WTC11 (cell line): Measurements from ENCODE around the gene SLC25A26. TPM values are rescaled to one million over a fixed set of nuclear protein-coding genes. Genes with fewer than 3 reads are reported as not detected.

Experiments used
- ATAC-seq: fragments of 200-7000 bp; cut with Tn5 transposase; 2 replicates; pipeline ENCODE4 v1.10.0; 2021; ENCODE audit warnings: mild to moderate bottlenecking, moderate library complexity
- CTCF ChIA-PET: fragments of 300-600 bp; sonication (Branson Sonifier 250); formaldehyde crosslinking; loops from one replicate; lab custom pipeline; 2021; ENCODE audit warnings: antibody characterized with exemption; lab: Charles Lee
- POLR2A ChIA-PET: fragments of 350-600 bp; sonication (Branson Sonifier 250); formaldehyde crosslinking; loops from one replicate; lab custom pipeline; 2021; ENCODE audit warnings: antibody characterized with exemption; lab: Charles Lee
- DNase-seq: peaks from one replicate; pipeline ENCODE4 v3.0.0; 2021; ENCODE audit warnings: low spot score
- H3K27ac Mint-ChIP-seq: 2 replicates; pipeline ENCODE4 v1.8.0; 2021; ENCODE audit warnings: mixed read lengths
- H3K27me3 Mint-ChIP-seq: 2 replicates; pipeline ENCODE4 v1.8.0; 2021; ENCODE audit warnings: low read depth, mild to moderate bottlenecking, moderate library complexity, mixed read lengths
- H3K36me3 Mint-ChIP-seq: 2 replicates; pipeline ENCODE4 v1.8.0; 2021; ENCODE audit warnings: mixed read lengths
- H3K4me1 Mint-ChIP-seq: 2 replicates; pipeline ENCODE4 v1.8.0; 2022; ENCODE audit warnings: mixed read lengths
- H3K4me3 Mint-ChIP-seq: 2 replicates; pipeline ENCODE4 v1.8.0; 2021; ENCODE audit warnings: mild to moderate bottlenecking, moderate library complexity, mixed read lengths
- H3K9me3 Mint-ChIP-seq: 2 replicates; pipeline ENCODE4 v1.8.0; 2021; ENCODE audit warnings: mixed read lengths
- ATF1 ChIP-seq: sonication (generic); formaldehyde crosslinking; IDR thresholded peaks from 2 replicates; pipeline ENCODE4 v1.8.1; 2023; ENCODE audit warnings: mild to moderate bottlenecking, moderate library complexity, missing genetic modification reagents
- GRHL2 ChIP-seq: fragments of 250-450 bp; sonication (Bioruptor Pico); IDR thresholded peaks from 2 replicates; pipeline ENCODE4 v1.8.0; 2022; ENCODE audit warnings: mild to moderate bottlenecking, moderate library complexity; ENCODE audit not compliant: insufficient replicate concordance, severe bottlenecking
- IRF2 ChIP-seq: sonication (generic); formaldehyde crosslinking; IDR thresholded peaks from 2 replicates; pipeline ENCODE4 v1.8.0; 2022; ENCODE audit warnings: low read depth, missing genetic modification reagents, borderline replicate concordance
- MAX ChIP-seq: sonication (generic); formaldehyde crosslinking; IDR thresholded peaks from 2 replicates; pipeline ENCODE4 v1.8.0; 2022; ENCODE audit warnings: mild to moderate bottlenecking, missing genetic modification reagents
- RELA ChIP-seq: sonication (generic); formaldehyde crosslinking; IDR thresholded peaks from 2 replicates; pipeline ENCODE4 v1.8.1; 2022; ENCODE audit warnings: missing genetic modification reagents, mild to moderate bottlenecking, borderline replicate concordance
- ZNF121 ChIP-seq: sonication (generic); formaldehyde crosslinking; IDR thresholded peaks from 2 replicates; pipeline ENCODE4 v1.8.0; 2023; ENCODE audit warnings: missing genetic modification reagents
- ZNF138 ChIP-seq: sonication (generic); formaldehyde crosslinking; conservative IDR thresholded peaks from 2 replicates; pipeline ENCODE4 v1.8.1; 2022; ENCODE audit warnings: mild to moderate bottlenecking, moderate library complexity, missing genetic modification reagents
- ZNF281 ChIP-seq: sonication (generic); formaldehyde crosslinking; IDR thresholded peaks from 2 replicates; pipeline ENCODE4 v1.8.0; 2023; ENCODE audit warnings: mild to moderate bottlenecking, missing genetic modification reagents
- ZNF416 ChIP-seq: fragments of 250-450 bp; sonication (Bioruptor Pico); IDR thresholded peaks from 2 replicates; pipeline ENCODE4 v1.9.0; 2021; ENCODE audit warnings: mild to moderate bottlenecking, inconsistent platforms
- total RNA-seq: library from RNA; stranded (reverse); gene quantifications from 3 replicates; pipeline ENCODE4 v1.2.3, GENCODE V29; 2021
- TF ChIP-seq, protein P1 (sequence below): sonication (generic); formaldehyde crosslinking; IDR thresholded peaks from 2 replicates; pipeline ENCODE4 v1.8.0; 2022; ENCODE audit warnings: mild to moderate bottlenecking, missing genetic modification reagents
- TF ChIP-seq, protein P2 (sequence below): sonication (generic); formaldehyde crosslinking; IDR thresholded peaks from 2 replicates; pipeline ENCODE4 v1.8.1; 2023; ENCODE audit warnings: mild to moderate bottlenecking, moderate library complexity, missing genetic modification reagents
- TF ChIP-seq, protein P3 (sequence below): fragments of 250-450 bp; sonication (Bioruptor Pico); IDR thresholded peaks from 2 replicates; pipeline ENCODE4 v2.1.2; 2022; ENCODE audit warnings: mild to moderate bottlenecking, moderate library complexity
- TF ChIP-seq, protein P4 (sequence below): sonication (generic); formaldehyde crosslinking; IDR thresholded peaks from 2 replicates; pipeline ENCODE4 v1.8.1; 2022; ENCODE audit warnings: mild to moderate bottlenecking, moderate library complexity, missing genetic modification reagents
- TF ChIP-seq, protein P5 (sequence below): sonication (generic); formaldehyde crosslinking; IDR thresholded peaks from 2 replicates; pipeline ENCODE4 v1.8.0; 2023; ENCODE audit warnings: missing genetic modification reagents

The SLC25A26 gene
- total RNA-seq, 1 experiment from 2014 or later, result 29.1 TPM

DNA sequence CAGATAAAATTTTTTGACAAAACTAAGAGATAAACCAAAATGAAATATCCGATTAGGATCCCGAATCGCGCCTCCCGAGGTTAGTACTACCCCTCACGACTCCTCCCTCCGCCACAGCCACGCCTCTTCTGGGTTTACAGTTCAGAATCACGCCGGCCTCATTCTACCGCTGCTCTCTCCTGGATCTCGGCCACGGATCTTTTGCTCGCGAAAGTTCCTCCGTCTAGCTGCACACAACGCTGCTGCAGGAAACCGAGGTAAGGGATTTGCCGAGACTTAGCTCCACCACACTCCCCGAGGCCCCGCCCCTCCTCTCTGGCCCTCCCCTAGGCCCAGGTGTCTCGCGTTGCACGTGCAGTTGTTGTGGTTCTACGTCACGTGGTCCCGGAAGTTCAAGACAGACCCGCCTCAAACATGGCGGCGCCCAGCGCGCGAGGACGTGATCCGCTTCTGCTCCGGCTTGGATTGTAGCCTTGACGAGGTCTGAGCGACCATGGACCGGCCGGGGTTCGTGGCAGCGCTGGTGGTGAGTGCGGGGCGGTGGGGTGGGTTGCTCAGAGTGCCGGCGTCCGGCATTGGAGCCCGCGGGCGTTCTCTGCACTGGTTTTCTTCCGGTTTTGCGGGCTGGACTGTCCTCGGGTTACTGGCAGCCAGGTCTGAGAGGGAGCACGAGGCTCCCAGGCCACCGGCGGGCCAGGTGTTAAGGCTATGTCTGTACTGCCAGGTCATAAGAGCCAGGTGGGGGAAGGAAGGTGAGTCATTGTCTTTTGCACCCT is at the start of gene SLC25A26 (continued):
- TF ChIP-seq, protein P1, sequence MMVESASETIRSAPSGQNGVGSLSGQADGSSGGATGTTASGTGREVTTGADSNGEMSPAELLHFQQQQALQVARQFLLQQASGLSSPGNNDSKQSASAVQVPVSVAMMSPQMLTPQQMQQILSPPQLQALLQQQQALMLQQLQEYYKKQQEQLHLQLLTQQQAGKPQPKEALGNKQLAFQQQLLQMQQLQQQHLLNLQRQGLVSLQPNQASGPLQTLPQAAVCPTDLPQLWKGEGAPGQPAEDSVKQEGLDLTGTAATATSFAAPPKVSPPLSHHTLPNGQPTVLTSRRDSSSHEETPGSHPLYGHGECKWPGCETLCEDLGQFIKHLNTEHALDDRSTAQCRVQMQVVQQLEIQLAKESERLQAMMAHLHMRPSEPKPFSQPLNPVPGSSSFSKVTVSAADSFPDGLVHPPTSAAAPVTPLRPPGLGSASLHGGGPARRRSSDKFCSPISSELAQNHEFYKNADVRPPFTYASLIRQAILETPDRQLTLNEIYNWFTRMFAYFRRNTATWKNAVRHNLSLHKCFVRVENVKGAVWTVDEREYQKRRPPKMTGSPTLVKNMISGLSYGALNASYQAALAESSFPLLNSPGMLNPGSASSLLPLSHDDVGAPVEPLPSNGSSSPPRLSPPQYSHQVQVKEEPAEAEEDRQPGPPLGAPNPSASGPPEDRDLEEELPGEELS (CRISPR knock-in tag), result peak; percentile 79
- TF ChIP-seq, protein P2, sequence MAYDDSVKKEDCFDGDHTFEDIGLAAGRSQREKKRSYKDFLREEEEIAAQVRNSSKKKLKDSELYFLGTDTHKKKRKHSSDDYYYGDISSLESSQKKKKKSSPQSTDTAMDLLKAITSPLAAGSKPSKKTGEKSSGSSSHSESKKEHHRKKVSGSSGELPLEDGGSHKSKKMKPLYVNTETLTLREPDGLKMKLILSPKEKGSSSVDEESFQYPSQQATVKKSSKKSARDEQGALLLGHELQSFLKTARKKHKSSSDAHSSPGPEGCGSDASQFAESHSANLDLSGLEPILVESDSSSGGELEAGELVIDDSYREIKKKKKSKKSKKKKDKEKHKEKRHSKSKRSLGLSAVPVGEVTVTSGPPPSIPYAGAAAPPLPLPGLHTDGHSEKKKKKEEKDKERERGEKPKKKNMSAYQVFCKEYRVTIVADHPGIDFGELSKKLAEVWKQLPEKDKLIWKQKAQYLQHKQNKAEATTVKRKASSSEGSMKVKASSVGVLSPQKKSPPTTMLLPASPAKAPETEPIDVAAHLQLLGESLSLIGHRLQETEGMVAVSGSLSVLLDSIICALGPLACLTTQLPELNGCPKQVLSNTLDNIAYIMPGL (CRISPR knock-in tag), result peak; percentile 18; the same call in 1 of the 2 replicates
- TF ChIP-seq, protein P3, sequence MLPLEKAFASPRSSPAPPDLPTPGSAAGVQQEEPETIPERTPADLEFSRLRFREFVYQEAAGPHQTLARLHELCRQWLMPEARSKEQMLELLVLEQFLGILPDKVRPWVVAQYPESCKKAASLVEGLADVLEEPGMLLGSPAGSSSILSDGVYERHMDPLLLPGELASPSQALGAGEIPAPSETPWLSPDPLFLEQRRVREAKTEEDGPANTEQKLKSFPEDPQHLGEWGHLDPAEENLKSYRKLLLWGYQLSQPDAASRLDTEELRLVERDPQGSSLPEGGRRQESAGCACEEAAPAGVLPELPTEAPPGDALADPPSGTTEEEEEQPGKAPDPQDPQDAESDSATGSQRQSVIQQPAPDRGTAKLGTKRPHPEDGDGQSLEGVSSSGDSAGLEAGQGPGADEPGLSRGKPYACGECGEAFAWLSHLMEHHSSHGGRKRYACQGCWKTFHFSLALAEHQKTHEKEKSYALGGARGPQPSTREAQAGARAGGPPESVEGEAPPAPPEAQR (CRISPR knock-in tag), result no peak

DNA sequence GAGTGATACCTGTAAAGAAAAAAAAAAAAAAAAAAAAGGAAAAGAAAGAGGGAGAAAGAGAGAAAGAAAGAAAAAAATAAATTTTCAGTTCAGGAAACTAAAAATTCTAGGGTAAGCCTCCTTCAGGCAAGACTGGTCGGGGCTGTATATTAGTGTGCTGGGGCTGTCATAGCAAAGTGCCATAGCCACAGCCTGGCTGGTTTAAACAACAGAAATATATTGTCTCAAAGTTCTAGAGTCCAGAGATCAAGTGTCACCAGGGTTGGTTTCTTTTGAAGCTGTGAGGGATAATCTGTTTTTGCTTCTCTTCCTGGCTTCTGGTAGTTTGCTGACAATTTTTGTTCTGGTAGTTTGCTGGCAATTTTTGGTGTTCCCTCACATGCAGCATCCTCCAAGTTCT is 48.4 kb upstream of the SLC25A26 start:
- Mint-ChIP-seq H3K27me3 (no peaks in the 10 kb centered on the region), H3K36me3 (no peaks in the 10 kb centered on the region), H3K4me3 (no peak overlapping the region), H3K27ac (peak overlapping the region; percentile 37; the same call in 1 of the 2 replicates)
- POLR2A ChIA-PET, result no interaction called here
- ATAC-seq (no peak), DNase-seq (no peak)
- CTCF ChIA-PET, result interaction anchor here (1.2 kb wide), 1 partner anchor 63 kb away, joined by 4 read pairs; no protein-coding TSS in a partner anchor
- no peak for TF ChIP-seq MAX (CRISPR knock-in tag)
- TF ChIP-seq ZNF138 (CRISPR knock-in tag), result no peak
- TF ChIP-seq ATF1, result no peak
- TF ChIP-seq ZNF281 (CRISPR knock-in tag), result no peak
- TF ChIP-seq, protein P4, sequence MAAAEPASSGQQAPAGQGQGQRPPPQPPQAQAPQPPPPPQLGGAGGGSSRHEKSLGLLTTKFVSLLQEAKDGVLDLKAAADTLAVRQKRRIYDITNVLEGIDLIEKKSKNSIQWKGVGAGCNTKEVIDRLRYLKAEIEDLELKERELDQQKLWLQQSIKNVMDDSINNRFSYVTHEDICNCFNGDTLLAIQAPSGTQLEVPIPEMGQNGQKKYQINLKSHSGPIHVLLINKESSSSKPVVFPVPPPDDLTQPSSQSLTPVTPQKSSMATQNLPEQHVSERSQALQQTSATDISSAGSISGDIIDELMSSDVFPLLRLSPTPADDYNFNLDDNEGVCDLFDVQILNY (CRISPR knock-in tag), result no peak
- TF ChIP-seq RELA (CRISPR knock-in tag), result no peak
- no peak for TF ChIP-seq IRF2
- no peak for TF ChIP-seq GRHL2 (CRISPR knock-in tag)
- TF ChIP-seq ZNF121 (CRISPR knock-in tag), result no peak
- TF ChIP-seq ZNF416 (CRISPR knock-in tag), result no peak
- TF ChIP-seq, protein P3 (CRISPR knock-in tag), result no peak
- TF ChIP-seq, protein P5, sequence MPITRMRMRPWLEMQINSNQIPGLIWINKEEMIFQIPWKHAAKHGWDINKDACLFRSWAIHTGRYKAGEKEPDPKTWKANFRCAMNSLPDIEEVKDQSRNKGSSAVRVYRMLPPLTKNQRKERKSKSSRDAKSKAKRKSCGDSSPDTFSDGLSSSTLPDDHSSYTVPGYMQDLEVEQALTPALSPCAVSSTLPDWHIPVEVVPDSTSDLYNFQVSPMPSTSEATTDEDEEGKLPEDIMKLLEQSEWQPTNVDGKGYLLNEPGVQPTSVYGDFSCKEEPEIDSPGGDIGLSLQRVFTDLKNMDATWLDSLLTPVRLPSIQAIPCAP (CRISPR knock-in tag), result no peak
- TF ChIP-seq, all 79 proteins: peak for 0
- Mint-ChIP-seq H3K4me1 (no peaks in the 10 kb centered on the region), H3K9me3 (no peaks in the 10 kb centered on the region)
